Kidney (tissue), 14 donors: ENCODE data around the gene HEMK1. TPM values are rescaled to one million over a fixed set of nuclear protein-coding genes. Genes with fewer than 3 reads are reported as not detected.
A peak's percentile ranks its signal among the peaks of the same experiment; 100 is the strongest.

ENCODE experiments used
- DNase-seq, 5 donors: peaks; one replicate each; pipeline ENCODE4 v3.0.0-alpha.2; 2013 to 2020
- FAIRE-seq: peaks from 2 replicates; lab custom pipeline; 2012; peaks lifted over from hg19 to GRCh38; lab: Jason Lieb, UNC
- H3K27ac ChIP-seq, 2 donors: one replicate each; pipeline ENCODE4 v1.7.0; 2013; ENCODE audit warnings: low read depth in 2 of 2, low read length in 2 of 2, inconsistent platforms in 1 of 2
- H3K27me3 ChIP-seq: one replicate; pipeline ENCODE4 v1.7.1; 2013; ENCODE audit warnings: low read length, inconsistent platforms; ENCODE audit not compliant: control insufficient read depth, insufficient read depth
- H3K36me3 ChIP-seq, 3 donors: one replicate each; pipeline versions ENCODE4 v1.7.0 to v1.7.1; 2013; ENCODE audit warnings: low read length in 3 of 3, control low read depth in 1 of 3, inconsistent platforms in 1 of 3; ENCODE audit not compliant: insufficient read depth in 3 of 3, control insufficient read depth in 2 of 3
- H3K4me1 ChIP-seq, 3 donors: one replicate each; pipeline versions ENCODE4 v1.7.0 to v1.7.1; 2013; ENCODE audit warnings: low read length in 3 of 3, inconsistent platforms in 1 of 3, low read depth in 1 of 3; ENCODE audit not compliant: control insufficient read depth in 2 of 3, insufficient read depth in 2 of 3
- H3K4me3 ChIP-seq, 3 donors: one replicate each; pipeline versions ENCODE4 v1.7.0 to v1.8.1; 2013; ENCODE audit warnings: low read length in 3 of 3, control low read depth in 1 of 3, inconsistent platforms in 1 of 3
- H3K9ac ChIP-seq, 3 donors: one replicate each; pipeline versions ENCODE4 v1.7.0 to v1.7.1; 2013; ENCODE audit warnings: low read length in 3 of 3, control low read depth in 1 of 3, inconsistent platforms in 1 of 3
- H3K9me3 ChIP-seq, 3 donors: one replicate each; pipeline versions ENCODE4 v1.7.0 to v1.7.1; 2013; ENCODE audit warnings: low read length in 3 of 3, control low read depth in 1 of 3, inconsistent platforms in 1 of 3; ENCODE audit not compliant: control insufficient read depth in 2 of 3, insufficient read depth in 1 of 3
- CTCF ChIP-seq: IDR thresholded peaks from 3 replicates; pipeline ENCODE4 v1.5.1; 2012; ENCODE audit warnings: mild to moderate bottlenecking, moderate library complexity, borderline replicate concordance; ENCODE audit not compliant: insufficient read depth; ENCODE audit errors: extremely low read depth
- intact Hi-C: fragments of 100-400 bp; cut with DNase I; formaldehyde crosslinking; loops from one replicate; pipeline ENCODE4 v1.11.1; 2022
- polyA plus RNA-seq: library from polyadenylated mRNA; stranded (reverse); fragments of 350-450 nt; fragmentation: Illumina TruSeq; extraction: RNeasy Lipid Tissue Mini Kit (QIAGEN cat#74804); gene quantifications from one replicate; pipeline ENCODE4 v1.2.3, GENCODE V29; 2014; ENCODE audit warnings: low read depth, low replicate concordance; ENCODE audit not compliant: insufficient read depth
- total RNA-seq: library from RNA; stranded (reverse); fragmentation: NEBNext Ultra II Directional; extraction: Animal tissue kit (Norgen Biotek cat#: 25700); gene quantifications from one replicate; pipeline ENCODE4 v1.2.1, GENCODE V29; 2021
- donor health status: control.
- donor health status: control.
- donor health status: control.
- donor health status: control.
- donor health status: control.
- donor health status: DM: yes; HTN: yes; CAD: no.
- donor health status: Normal renal cell carcinoma (clear cell type).

The HEMK1 gene
- total and polyA plus RNA-seq, 2 donors from 2014 or later, result 25.1 to 30.3 TPM

- intact Hi-C loops, result loop anchor here (5.0 kb wide), 1 partner anchor 39 kb away; no protein-coding TSS in a partner anchor
- H3K27me3 ChIP-seq, result no peaks in the 10 kb centered on the region
- peak overlapping the region; percentile 54 to 97 (median 96) for H3K9ac ChIP-seq
- TF ChIP-seq CTCF, result no peak
- H3K27ac ChIP-seq, result peak overlapping the region; percentile 98 to 99
- FAIRE-seq (no peak), DNase-seq (peak in 1 of 5 donors; percentile 75)
- peak overlapping the region; percentile 79 to 95 (median 93) for H3K4me3 ChIP-seq
- H3K9me3 ChIP-seq, result no peaks in the 10 kb centered on the region
- peaks cover 3 to 38% (median 37%) of the 10 kb centered on the region in 3 donors for H3K4me1 ChIP-seq
- peaks cover 0 to 39% (median 27%) of the 10 kb centered on the region in 3 donors for H3K36me3 ChIP-seq
Observed at GRCh38 chr3:50610992-50611463, 41.7 kb downstream of the HEMK1 start.

DNA sequence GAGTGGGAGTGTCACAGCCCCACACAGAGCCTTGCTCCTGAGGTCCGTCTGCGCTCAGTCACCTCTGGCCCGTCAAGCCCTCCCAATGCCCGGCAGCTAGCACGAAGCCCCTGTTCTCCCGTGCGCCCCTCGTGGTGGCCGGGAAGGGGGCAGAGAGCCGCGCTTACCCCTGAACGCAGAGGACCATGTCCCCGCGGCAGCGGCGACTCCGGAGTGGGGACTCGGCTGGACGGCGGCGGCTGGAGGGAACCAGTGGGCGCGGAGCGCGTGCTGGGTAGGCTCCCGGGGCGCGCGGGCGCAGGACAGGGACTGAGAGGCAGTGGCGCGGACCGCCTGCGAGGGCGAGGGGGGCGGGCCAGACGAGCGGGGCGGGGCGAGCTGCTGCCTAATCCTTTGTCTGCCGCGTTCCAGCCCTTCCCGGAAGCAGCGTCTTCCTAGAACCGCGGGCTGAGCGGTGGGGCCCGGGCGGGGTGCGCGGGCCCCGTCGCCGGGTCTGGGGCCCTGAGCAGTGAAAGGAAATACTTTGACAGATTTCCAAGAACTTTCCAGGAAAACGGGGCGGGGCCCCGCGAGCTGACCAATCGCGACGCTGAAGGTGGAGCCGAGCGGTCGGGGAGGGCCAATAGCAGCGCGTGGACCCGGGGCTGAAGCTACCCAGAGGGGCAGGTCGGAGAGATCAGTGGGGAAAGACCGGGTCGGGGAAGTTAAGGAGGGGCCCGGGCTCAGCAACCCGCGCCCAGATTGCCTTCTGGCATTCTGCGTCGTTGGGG lies 42.3 kb downstream of the HEMK1 start, which contains the start of gene CISH:
Gene CISH, minus strand, starts transcription at position 311 of the 770 bp plus-strand sequence. Its CDS starts 124 bp downstream, at position 187.
- intact Hi-C loops, result loop anchor here (5.0 kb wide), 1 partner anchor 39 kb away; no protein-coding TSS in a partner anchor
- Histone ChIP-seq H3K27ac (peak within 1 kb of the TSS; percentile 98 to 99), H3K9me3 (no peaks in the 10 kb centered on the region), H3K9ac (peak within 1 kb of the TSS; percentile 54 to 97 (median 96)), H3K36me3 (peaks cover 0 to 33% (median 27%) of the 10 kb centered on the region in 3 donors), H3K4me1 (peaks cover 5 to 37% (median 35%) of the 10 kb centered on the region in 3 donors), H3K27me3 (no peaks in the 10 kb centered on the region), H3K4me3 (peak within 1 kb of the TSS; percentile 79 to 95 (median 93))
- TF ChIP-seq CTCF, result peak; percentile 2
- FAIRE-seq (peak; percentile 88), DNase-seq (peak; percentile 97 to 99 (median 99))

- peak overlapping the region; percentile 53 to 83 (median 70) for H3K9ac ChIP-seq
- peak; percentile 2 for TF ChIP-seq CTCF
- H3K27ac ChIP-seq, result peak overlapping the region; percentile 86 to 95
- H3K36me3 ChIP-seq, result peaks cover 0 to 26% (median 21%) of the 10 kb centered on the region in 3 donors
- no peaks in the 10 kb centered on the region for H3K27me3 ChIP-seq
- H3K4me3 ChIP-seq, result peak overlapping the region; percentile 64 to 83 (median 70)
- no peak for FAIRE-seq
- no peak for DNase-seq
- H3K4me1 ChIP-seq, result peaks cover 5 to 31% (median 28%) of the 10 kb centered on the region in 3 donors
- intact Hi-C loops, result loop anchor here (5.0 kb wide), 1 partner anchor 40 kb away; no protein-coding TSS in a partner anchor
- H3K9me3 ChIP-seq, result no peaks in the 10 kb centered on the region
Observed at GRCh38 chr3:50612234-50612882, 43.0 kb downstream of the HEMK1 start.
